ENCODE results near the gene CCDC172.

DNA sequence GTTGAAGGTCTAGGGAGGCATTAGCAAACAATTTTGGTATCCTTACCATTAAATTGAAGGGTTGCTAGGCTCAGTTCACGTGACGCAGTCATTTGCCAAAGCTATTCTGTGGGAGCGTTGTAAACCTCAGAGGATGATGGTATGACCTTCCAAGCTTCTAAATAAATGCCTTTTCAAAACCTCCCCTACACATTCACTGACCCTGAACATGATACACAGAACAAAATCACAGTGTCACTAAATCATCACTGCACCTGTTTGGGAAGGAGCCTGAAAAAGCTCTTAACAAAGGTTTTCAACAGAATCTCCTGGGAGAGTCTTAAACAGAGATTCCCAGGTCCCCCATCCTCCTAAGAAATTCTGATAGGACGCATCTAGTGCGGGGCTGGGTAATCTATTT is 13.2 kb upstream of the CCDC172 start:
- TF ChIP-seq, protein P1, sequence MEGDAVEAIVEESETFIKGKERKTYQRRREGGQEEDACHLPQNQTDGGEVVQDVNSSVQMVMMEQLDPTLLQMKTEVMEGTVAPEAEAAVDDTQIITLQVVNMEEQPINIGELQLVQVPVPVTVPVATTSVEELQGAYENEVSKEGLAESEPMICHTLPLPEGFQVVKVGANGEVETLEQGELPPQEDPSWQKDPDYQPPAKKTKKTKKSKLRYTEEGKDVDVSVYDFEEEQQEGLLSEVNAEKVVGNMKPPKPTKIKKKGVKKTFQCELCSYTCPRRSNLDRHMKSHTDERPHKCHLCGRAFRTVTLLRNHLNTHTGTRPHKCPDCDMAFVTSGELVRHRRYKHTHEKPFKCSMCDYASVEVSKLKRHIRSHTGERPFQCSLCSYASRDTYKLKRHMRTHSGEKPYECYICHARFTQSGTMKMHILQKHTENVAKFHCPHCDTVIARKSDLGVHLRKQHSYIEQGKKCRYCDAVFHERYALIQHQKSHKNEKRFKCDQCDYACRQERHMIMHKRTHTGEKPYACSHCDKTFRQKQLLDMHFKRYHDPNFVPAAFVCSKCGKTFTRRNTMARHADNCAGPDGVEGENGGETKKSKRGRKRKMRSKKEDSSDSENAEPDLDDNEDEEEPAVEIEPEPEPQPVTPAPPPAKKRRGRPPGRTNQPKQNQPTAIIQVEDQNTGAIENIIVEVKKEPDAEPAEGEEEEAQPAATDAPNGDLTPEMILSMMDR (conservative IDR thresholded peaks at IDR 0.05; ENCODE audit: low read depth, low read length), result no peak
- TF ChIP-seq CHD1 (IDR thresholded peaks at IDR 0.05; ENCODE audit: low read depth, low read length), result no peak
- TF ChIP-seq, protein P2, sequence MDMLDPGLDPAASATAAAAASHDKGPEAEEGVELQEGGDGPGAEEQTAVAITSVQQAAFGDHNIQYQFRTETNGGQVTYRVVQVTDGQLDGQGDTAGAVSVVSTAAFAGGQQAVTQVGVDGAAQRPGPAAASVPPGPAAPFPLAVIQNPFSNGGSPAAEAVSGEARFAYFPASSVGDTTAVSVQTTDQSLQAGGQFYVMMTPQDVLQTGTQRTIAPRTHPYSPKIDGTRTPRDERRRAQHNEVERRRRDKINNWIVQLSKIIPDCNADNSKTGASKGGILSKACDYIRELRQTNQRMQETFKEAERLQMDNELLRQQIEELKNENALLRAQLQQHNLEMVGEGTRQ (IDR thresholded peaks at IDR 0.05; ENCODE audit: low read depth, low read length), result no peak
- no peak for TF ChIP-seq CEBPB (IDR thresholded peaks at IDR 0.05; ENCODE audit: low read depth, low read length)
- no peak for TF ChIP-seq MXI1 (IDR thresholded peaks at IDR 0.05; ENCODE audit: borderline replicate concordance, low read depth, low read length)

All from IMR-90 (cell line).